H54 (cell line): ENCODE results near the gene ZDBF2.
"Not testable (repeated sequence)": the region's sequence is repeated elsewhere in the genome, so short reads cannot be mapped to it uniquely, and the experiment has no call there.

Experiments used
- DNase-seq: peaks from one replicate; pipeline ENCODE4 v3.0.0; 2011; ENCODE audit warnings: low spot score, mixed read lengths; ENCODE audit not compliant: insufficient read length
- FAIRE-seq: peaks from 3 replicates; lab custom pipeline; 2011; peaks lifted over from hg19 to GRCh38; lab: Jason Lieb, UNC
- POLR2A ChIP-seq: IDR thresholded peaks from 2 replicates; pipeline ENCODE4 v1.6.1; 2011; ENCODE audit warnings: low read depth, mild to moderate bottlenecking, low read length

The ZDBF2 gene

DNA sequence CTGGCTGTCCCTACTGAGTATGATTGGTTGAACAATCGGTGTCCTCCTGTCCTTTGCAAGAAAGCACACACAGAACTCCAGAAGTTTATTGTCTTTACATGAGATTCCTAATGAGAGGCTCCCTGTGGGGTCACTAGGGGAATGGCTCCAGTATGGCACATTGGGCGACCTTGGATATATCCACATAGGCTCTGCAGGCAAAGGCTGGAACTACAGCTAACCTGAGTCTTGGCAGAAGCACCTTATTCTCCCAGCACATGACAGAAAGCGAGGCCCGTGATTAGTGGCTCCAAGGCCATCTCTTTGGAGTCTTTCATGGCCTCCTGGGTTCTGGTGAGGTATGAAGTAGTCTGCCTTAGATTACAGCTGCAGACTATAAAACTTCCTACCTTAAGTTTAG is 49.0 kb downstream of the ZDBF2 start:
- FAIRE-seq, result no peak

DNA sequence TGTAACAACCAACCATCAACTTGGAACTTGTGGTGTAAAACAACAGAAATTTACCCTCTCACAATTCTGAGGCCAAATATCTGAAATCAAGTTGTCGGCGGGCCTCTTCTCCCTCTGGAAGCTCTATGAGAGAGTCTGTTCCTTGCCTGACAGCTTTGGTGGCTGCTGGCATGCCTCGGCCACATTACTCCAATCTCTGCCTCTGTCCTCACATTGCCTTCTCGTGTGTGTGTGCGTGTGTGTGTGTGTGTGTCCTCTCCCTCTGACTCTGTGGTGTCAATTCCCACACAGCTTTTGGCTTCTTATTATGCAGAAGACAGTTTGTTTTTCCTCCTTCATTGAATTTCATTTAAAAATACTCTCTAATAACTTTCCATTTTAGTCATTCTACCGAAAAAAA is 50.4 kb downstream of the ZDBF2 start:
- no peak for DNase-seq
- no peak for TF ChIP-seq POLR2A
- no peak for FAIRE-seq

More for the DNA sequence above, 49.0 kb downstream of the ZDBF2 start:
- no peak for DNase-seq
- TF ChIP-seq POLR2A, result no peak

DNA sequence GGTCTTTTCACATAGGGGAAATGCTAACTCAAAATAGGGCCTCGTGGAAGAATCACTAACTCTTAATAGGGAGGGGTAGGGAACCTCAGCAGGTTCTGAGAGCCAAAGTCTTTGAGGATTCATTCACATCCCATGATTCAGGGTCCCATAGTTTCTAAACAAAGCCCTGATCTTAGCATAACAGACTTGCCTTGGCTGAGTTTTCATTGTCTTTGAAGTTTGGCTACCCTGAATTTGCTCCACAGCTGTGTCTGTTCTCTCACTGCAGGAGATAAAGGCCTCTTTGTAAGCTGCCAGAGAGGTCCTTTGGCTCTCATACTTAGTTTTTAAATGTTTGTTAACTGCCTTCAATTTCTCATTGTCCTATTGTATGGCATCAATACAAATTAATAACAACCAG is 54.5 kb downstream of the ZDBF2 start:
- TF ChIP-seq POLR2A, result no peak
- DNase-seq, result no peak
- no peak for FAIRE-seq

DNA sequence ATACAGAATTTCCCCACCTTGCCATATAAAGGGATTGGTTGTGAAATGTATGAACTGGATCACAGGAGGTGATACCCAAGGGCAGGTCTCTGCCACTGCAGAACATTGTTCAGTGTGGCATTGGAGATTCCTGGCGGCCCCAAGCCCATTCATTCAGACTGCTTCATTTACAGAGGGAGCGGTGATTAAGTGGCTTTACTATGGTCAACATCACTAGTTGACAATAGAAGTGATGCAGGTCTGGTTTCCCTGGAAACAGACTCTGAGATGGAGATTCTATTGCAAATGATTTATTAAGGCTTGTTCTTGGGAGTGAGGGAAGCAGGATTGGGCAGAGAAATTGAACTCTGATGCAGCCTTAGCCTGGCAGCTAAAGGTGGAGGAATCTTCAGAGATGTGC is 62.4 kb downstream of the ZDBF2 start:
- DNase-seq (no peak), FAIRE-seq (no peak)
- TF ChIP-seq POLR2A, result no peak

DNA sequence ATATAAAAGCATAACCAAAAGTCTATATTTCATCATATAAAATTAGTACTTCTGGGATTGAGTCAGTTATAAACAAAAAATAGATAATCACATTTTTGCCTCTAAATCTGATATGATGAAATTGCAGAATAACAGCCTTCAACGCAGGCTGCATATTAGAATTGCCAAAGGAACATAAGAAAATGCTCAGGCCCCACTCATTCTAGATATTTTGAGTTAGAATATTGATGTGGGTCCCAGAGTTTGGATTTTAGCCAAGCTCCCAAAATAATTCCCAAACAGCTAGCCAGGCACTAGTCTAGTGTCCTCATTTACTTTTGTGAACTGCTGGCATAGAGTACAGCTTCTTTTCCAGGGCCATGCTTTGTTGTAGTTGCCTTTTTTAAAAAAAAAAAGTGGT is 63.5 kb downstream of the ZDBF2 start:
- DNase-seq (no peak), FAIRE-seq (no peak)
- no peak for TF ChIP-seq POLR2A

DNA sequence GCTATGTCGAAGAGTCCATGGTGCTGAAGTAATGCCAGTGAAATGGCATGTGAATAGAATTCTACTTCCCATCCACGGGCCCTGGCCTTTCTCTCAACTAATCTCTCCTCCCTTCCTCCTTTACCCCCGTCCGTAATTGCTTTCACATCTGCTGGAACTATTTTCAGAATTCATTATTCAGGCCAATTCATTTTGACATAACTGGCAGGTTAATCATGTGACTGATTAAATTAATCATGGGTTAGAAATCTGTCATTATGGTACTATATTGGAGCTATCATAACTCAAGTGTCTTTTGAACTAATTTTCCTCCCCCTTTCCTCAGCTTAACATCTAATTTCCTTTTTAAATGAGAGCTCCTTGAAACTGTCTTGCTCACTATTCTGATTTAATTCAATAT is 66.9 kb downstream of the ZDBF2 start:
- TF ChIP-seq POLR2A, result no peak
- FAIRE-seq (no peak), DNase-seq (no peak)

DNA sequence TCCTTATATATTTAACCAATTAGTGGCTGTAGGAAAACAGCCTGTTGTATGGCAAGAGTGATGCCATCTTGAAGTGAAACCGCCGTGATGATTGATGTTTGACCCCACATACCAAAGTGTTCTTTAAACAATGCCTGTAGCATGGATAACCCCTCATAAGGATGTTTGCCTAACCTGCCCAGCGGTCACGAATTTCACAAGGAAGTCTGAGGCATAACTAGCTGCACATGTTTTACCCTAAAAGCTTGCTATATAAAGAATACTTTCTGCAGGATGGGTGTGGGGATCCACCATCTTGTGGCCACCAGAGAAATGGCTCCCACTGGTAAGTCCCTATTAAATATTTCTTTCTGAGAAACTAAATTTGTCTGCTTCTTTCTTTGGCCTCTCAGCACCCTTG is 68.7 kb downstream of the ZDBF2 start:
- no peak for TF ChIP-seq POLR2A
- DNase-seq, result no peak
- no peak for FAIRE-seq

DNA sequence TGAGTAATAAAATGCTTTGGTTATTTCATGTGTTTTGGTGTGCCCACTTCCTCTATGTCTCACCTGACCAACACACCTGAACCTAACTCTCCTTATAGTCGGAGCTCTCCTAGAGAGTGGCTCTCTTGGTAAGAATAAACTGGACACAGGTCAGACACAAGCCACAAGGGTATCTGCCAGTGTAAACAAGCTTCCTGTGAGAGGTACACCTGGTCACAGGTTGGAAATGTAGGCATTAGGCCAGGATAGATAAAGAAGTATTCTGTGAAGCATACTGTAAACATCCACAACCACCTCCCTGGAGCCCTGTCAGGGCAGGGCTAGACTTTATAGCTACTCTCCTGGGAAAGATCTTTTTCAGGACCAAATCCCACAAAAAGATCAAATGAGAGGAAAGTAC is 69.4 kb downstream of the ZDBF2 start:
- no peak for DNase-seq
- FAIRE-seq, result no peak
- no peak for TF ChIP-seq POLR2A

DNA sequence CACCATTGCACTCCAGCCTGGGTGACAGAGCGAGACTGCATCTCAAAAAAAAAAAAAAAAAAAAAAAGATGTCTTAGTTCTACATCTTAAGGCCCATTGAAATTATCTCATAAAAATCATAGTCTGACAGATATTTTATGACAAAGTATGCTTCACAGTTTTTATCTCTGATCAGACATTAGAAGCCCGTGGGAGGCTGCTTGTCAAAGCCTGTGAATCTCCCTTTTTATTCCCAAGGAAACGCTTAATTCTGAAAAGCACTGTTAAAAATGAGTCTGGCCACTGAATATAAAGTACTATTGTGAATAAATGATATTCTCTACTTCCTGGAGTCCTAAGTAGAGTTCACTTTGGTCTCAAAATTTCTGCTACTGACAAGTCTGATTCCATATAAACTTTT is 71.1 kb downstream of the ZDBF2 start:
- FAIRE-seq (no peak), DNase-seq (no peak)
- no peak for TF ChIP-seq POLR2A

DNA sequence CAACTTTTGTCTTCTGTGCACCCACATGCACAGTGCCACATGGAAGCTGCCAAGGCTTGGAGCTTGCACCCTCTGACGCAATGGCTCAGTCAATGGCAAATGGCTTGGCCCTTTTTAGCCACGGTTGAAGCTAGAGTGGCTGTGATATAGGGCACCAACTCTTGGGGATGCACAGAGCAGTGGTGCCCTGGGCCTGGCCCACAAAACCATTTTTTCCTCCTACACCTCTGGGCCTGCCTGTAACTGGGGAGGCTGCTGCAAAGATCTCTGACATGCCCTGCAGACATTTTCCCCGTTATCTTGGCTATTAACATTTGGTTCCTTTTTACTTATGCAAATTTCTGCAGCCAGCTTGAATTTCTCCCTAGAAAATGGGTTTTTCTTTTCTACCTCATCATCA is 74.9 kb downstream of the ZDBF2 start:
- no peak for TF ChIP-seq POLR2A
- no peak for FAIRE-seq
- DNase-seq, result no peak

DNA sequence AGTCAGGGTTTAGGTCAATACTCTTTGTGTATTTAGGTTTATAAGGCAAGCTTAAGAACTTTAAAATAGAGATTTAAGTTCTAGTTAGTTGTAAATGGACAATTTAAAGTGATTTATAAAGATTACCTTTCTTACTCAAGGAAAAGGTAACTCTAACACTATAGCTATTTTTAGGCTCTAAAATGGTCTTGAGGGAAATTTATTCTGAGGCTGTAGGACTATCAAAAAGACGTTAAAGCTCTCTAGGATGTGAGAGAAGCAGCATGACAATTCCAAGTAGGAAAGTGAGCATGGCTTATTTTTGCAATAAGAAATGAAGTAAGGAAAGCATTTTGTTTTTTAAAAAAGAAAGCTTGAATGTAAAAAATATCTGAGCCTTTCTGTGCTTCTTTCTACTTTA is 78.1 kb downstream of the ZDBF2 start:
- no peak for TF ChIP-seq POLR2A
- DNase-seq (no peak), FAIRE-seq (no peak)

DNA sequence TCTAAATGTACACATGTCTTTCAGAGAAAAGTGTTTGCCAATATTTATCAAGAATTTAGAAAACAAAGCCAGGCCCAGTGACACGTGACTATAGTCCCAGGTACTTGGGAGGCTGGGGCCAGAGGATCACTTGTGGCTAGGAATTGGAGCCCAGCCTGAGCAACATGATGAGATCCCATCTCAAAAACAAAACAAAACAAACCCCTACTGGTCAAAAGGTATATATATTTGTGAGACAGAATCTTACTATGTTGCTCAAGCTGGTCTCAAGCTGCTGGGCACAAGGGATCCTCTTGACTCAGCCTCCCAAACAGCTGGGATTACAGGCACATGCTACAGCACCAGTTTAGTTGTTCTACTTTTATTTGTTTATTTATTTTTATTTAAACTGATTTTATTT is 79.2 kb downstream of the ZDBF2 start:
- DNase-seq (no peak), FAIRE-seq (no peak)
- TF ChIP-seq POLR2A, result no peak

DNA sequence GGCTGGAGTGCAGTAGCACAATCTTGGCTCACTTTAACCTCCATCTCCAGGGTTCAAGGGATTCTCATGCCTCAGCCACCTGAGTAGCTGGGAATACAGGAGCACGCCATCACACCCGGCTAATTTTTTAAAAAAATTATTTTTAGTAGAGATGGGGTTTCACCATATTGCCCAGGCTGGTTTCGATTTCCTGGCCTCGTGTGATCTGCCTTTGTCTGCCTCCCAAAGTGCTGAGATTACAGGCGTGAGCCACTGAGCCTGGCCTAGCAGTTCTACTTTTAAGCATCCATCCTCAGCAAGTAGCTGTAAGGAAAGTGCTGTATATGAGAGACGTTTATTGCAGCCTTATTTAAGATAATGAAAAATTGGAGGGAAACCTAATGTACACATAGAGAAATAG is 79.7 kb downstream of the ZDBF2 start:
- FAIRE-seq (no peak), DNase-seq (no peak)
- TF ChIP-seq POLR2A, result no peak

DNA sequence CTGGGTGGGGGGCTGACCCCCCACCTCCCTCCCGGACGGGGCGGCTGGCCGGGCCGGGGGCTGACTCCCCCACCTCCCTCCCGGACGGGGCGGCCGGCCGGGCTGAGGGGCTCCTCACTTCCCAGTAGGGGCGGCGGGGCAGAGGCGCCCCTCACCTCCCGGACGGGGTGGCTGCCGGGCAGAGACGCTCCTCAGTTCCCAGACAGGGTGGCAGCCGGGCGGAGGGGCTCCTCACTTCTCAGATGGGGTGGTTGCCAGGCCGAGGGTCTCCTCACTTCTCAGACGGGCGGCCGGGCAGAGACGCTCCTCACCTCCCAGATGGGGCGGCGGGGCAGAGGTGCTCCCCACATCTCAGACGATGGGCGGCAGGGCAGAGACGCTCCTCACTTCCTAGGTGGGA is 82.4 kb downstream of the ZDBF2 start:
- FAIRE-seq, result not testable (repeated sequence)

DNA sequence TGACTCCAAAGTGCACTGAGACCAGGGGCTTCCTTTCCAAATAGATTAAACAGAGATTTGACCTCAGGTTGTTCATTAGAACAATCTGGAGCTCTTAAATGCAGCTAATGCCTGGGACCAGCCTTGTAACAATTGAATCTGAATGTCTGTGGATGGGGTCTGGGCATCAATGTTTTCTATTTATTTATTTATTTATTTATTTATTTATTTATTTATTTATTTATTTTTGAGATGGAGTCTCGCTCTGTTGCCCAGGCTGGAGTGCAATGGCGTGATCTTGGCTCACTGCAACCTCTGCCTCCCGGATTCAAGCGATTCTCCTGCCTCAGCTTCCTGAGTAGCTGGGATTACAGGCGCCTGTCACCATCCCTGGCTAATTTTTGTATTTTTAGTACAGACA is 86.4 kb downstream of the ZDBF2 start:
- FAIRE-seq, result not testable (repeated sequence)

More for the DNA sequence above, 82.4 kb downstream of the ZDBF2 start:
- not testable (repeated sequence) for DNase-seq

DNA sequence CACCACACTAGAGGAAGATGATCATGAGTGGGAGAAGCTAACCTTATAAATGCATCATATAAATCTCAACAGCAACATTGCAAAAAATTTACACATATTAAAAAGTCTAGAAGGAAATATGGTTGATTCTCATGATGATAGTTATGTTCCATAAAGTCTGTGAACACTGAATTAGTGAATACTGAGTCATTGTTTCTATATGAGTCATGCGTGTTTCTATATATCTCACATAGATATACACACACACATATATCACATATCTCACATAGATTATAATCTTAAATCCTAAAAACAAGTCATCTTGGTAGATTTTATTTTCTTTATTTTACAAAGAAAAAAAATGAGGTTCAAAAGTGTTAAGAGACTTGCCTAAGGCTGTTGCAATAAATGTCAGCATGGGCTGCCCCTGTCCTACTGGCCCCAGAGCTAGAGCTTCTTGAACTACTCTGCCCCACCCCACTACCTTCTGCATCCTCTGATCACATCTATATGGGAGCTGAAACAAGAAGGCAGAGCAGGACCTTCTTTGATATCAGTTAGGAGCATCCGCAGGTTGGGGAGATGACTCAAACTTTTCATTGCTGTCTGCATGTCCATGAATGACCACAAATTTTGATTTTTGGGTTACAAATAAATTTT is 87.1 kb downstream of the ZDBF2 start:
- no peak for TF ChIP-seq POLR2A
- FAIRE-seq (no peak), DNase-seq (no peak)

More for the DNA sequence above, 86.4 kb downstream of the ZDBF2 start:
- not testable (repeated sequence) for DNase-seq
